MM.1S (cell line): ENCODE measurements around the gene ELN.
"Not testable (repeated sequence)": the region's sequence is repeated elsewhere in the genome, so short reads cannot be mapped to it uniquely, and the experiment has no call there.

ENCODE experiments used
- DNase-seq: peaks from one replicate; pipeline ENCODE4 v3.0.0-alpha.2; 2015
- H2AFZ ChIP-seq: fragments of 300-600 bp; sonication (generic); 2 replicates; pipeline ENCODE4 v1.6.0; 2016; ENCODE audit warnings: antibody characterized with exemption, low read length
- H3F3A ChIP-seq: fragments of 300-600 bp; sonication (generic); 2 replicates; pipeline ENCODE4 v1.6.1; 2016; ENCODE audit warnings: mild to moderate bottlenecking, antibody characterized with exemption, low read length, moderate library complexity, mixed read lengths; ENCODE audit not compliant: insufficient read depth
- H3K27ac ChIP-seq: fragments of 300-600 bp; sonication (generic); 2 replicates; pipeline ENCODE4 v1.5.1; 2016; ENCODE audit warnings: mild to moderate bottlenecking, low read length
- H3K27me3 ChIP-seq: fragments of 300-600 bp; sonication (generic); replicated peaks from 2 replicates; pipeline ENCODE4 v1.6.0; 2016; ENCODE audit warnings: low read length; ENCODE audit not compliant: insufficient read depth
- H3K36me3 ChIP-seq: fragments of 300-600 bp; sonication (generic); replicated peaks from 2 replicates; pipeline ENCODE4 v1.6.1; 2016; ENCODE audit warnings: mild to moderate bottlenecking, low read length, mixed read lengths; ENCODE audit not compliant: insufficient read depth
- H3K4me1 ChIP-seq: fragments of 300-600 bp; sonication (generic); 2 replicates; pipeline ENCODE4 v1.6.1; 2016; ENCODE audit warnings: low read length, mixed read lengths
- H3K4me2 ChIP-seq: fragments of 300-600 bp; sonication (generic); 2 replicates; pipeline ENCODE4 v1.6.0; 2016; ENCODE audit warnings: low read depth, low read length
- H3K4me3 ChIP-seq: fragments of 300-600 bp; sonication (generic); 2 replicates; pipeline ENCODE4 v1.5.1; 2016; ENCODE audit warnings: low read length, mixed read lengths
- H3K79me2 ChIP-seq: fragments of 300-600 bp; sonication (generic); 2 replicates; pipeline ENCODE4 v1.6.1; 2016; ENCODE audit warnings: mixed run types, low read length, mixed read lengths
- H3K9ac ChIP-seq: fragments of 300-600 bp; sonication (generic); 2 replicates; pipeline ENCODE4 v1.6.1; 2016; ENCODE audit warnings: low read length, mixed read lengths
- H3K9me2 ChIP-seq: fragments of 300-600 bp; sonication (generic); replicated peaks from 2 replicates; pipeline ENCODE4 v1.6.1; 2016; ENCODE audit warnings: mild to moderate bottlenecking, low read length, mixed read lengths; ENCODE audit not compliant: insufficient read depth
- H3K9me3 ChIP-seq: fragments of 300-600 bp; sonication (generic); replicated peaks from 2 replicates; pipeline ENCODE4 v1.6.1; 2016; ENCODE audit warnings: mild to moderate bottlenecking, low read length, mixed read lengths; ENCODE audit not compliant: insufficient read depth
- H4K20me1 ChIP-seq: fragments of 300-600 bp; sonication (generic); 2 replicates; pipeline ENCODE4 v1.6.1; 2016; ENCODE audit warnings: mild to moderate bottlenecking, low read length, moderate library complexity, mixed read lengths; ENCODE audit not compliant: insufficient read depth
- EZH2 ChIP-seq: fragments of 300-600 bp; sonication (generic); optimal IDR thresholded peaks from 2 replicates; pipeline ENCODE3; 2017; ENCODE audit warnings: low read depth, mild to moderate bottlenecking, antibody characterized with exemption, low read length, mixed read lengths
- EZH2phosphoT487 ChIP-seq: fragments of 300-600 bp; sonication (generic); IDR thresholded peaks from 2 replicates; pipeline ENCODE4 v1.6.1; 2018; ENCODE audit warnings: antibody characterized with exemption, low read length
- TF ChIP-seq, protein P1 (sequence below): fragments of 300-600 bp; sonication (generic); IDR thresholded peaks from 2 replicates; pipeline ENCODE4 v1.5.1; 2016; ENCODE audit warnings: antibody characterized with exemption, low read length, mixed read lengths

Gene ELN

GRCh38 chr7:74044366-74045350 lies 16.7 kb downstream of the ELN start:
- Histone ChIP-seq H3K79me2 (no peaks in the 10 kb centered on the region), H3F3A (no peaks in the 10 kb centered on the region), H3K36me3 (no peaks in the 10 kb centered on the region), H3K4me3 (no peak overlapping the region), H3K27ac (no peak overlapping the region), H3K4me1 (no peaks in the 10 kb centered on the region), H4K20me1 (no peaks in the 10 kb centered on the region), H3K9me3 (no peaks in the 10 kb centered on the region), H3K9me2 (no peaks in the 10 kb centered on the region), H3K27me3 (peaks cover 49% of the 10 kb centered on the region), H2AFZ (no peak overlapping the region), H3K9ac (no peak overlapping the region), H3K4me2 (no peak overlapping the region)
- no peak for DNase-seq
- TF ChIP-seq EZH2phosphoT487 (no peak), EZH2 (no peak)
- TF ChIP-seq, protein P1, sequence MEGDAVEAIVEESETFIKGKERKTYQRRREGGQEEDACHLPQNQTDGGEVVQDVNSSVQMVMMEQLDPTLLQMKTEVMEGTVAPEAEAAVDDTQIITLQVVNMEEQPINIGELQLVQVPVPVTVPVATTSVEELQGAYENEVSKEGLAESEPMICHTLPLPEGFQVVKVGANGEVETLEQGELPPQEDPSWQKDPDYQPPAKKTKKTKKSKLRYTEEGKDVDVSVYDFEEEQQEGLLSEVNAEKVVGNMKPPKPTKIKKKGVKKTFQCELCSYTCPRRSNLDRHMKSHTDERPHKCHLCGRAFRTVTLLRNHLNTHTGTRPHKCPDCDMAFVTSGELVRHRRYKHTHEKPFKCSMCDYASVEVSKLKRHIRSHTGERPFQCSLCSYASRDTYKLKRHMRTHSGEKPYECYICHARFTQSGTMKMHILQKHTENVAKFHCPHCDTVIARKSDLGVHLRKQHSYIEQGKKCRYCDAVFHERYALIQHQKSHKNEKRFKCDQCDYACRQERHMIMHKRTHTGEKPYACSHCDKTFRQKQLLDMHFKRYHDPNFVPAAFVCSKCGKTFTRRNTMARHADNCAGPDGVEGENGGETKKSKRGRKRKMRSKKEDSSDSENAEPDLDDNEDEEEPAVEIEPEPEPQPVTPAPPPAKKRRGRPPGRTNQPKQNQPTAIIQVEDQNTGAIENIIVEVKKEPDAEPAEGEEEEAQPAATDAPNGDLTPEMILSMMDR, result no peak

GRCh38 chr7:74046581-74046980 lies 18.6 kb downstream of the ELN start:
- not testable (repeated sequence) for H4K20me1 ChIP-seq, H3K4me1 ChIP-seq, H3K79me2 ChIP-seq, H3K4me3 ChIP-seq, H3K27ac ChIP-seq, H3K9me2 ChIP-seq, H3F3A ChIP-seq, H3K4me2 ChIP-seq, H3K36me3 ChIP-seq, DNase-seq, H3K9ac ChIP-seq, H3K9me3 ChIP-seq, H2AFZ ChIP-seq
- peaks cover 34% of the 10 kb centered on the region for H3K27me3 ChIP-seq

GRCh38 chr7:74047804-74048380 lies 19.9 kb downstream of the ELN start:
- no peaks in the 10 kb centered on the region for H3K9me2 ChIP-seq
- H3K27me3 ChIP-seq, result peaks cover 35% of the 10 kb centered on the region
- TF ChIP-seq EZH2phosphoT487, result no peak
- no peak overlapping the region for H2AFZ ChIP-seq
- H3K4me1 ChIP-seq, result no peaks in the 10 kb centered on the region
- no peak for DNase-seq
- no peak overlapping the region for H3K4me2 ChIP-seq
- no peaks in the 10 kb centered on the region for H3K79me2 ChIP-seq
- H3K27ac ChIP-seq, result no peak overlapping the region
- no peak overlapping the region for H3K4me3 ChIP-seq
- no peaks in the 10 kb centered on the region for H3F3A ChIP-seq
- no peaks in the 10 kb centered on the region for H4K20me1 ChIP-seq
- H3K36me3 ChIP-seq, result no peaks in the 10 kb centered on the region
- no peak overlapping the region for H3K9ac ChIP-seq
- no peaks in the 10 kb centered on the region for H3K9me3 ChIP-seq

DNA sequence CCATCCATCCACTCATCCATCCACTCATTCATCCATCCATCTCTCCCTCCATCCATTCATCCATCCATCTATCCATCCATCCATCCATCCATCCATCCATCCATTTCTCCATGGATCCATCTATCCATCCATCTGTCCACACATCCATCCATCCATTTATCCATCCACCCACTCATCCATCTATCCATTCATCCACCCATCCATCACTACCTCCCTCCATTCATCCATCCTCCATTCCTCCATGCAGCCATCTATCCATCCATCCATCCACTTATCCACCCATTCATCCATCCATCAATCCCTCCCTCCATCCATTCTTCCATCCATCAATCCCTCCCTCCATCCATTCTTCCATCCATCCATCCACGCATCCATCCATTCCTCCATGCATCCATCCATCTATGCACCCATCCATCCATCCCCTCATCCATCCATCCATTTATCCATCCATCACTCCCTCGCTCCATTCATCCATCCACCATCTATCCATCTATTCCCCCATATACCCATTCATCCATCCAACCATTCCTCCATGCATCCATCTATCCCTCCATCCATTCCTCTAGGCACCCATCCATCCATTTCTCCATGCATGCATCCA lies 21.1 kb downstream of the ELN start:
- DNase-seq, result no peak
- no peaks in the 10 kb centered on the region for H3K9me2 ChIP-seq
- H3K4me2 ChIP-seq, result no peak overlapping the region
- no peak overlapping the region for H3K27ac ChIP-seq
- no peaks in the 10 kb centered on the region for H3K4me1 ChIP-seq
- H4K20me1 ChIP-seq, result no peaks in the 10 kb centered on the region
- no peaks in the 10 kb centered on the region for H3K9me3 ChIP-seq
- no peaks in the 10 kb centered on the region for H3K79me2 ChIP-seq
- H2AFZ ChIP-seq, result no peak overlapping the region
- H3K9ac ChIP-seq, result no peak overlapping the region
- H3K27me3 ChIP-seq, result peaks cover 30% of the 10 kb centered on the region
- no peaks in the 10 kb centered on the region for H3F3A ChIP-seq
- H3K4me3 ChIP-seq, result no peak overlapping the region
- TF ChIP-seq EZH2 (no peak), EZH2phosphoT487 (no peak)
- TF ChIP-seq, protein P1, result no peak
- no peaks in the 10 kb centered on the region for H3K36me3 ChIP-seq
